Measurements from ENCODE around the gene ERC1.

ERC1 gene

GRCh38 chr12:1422604-1423315, 431.7 kb downstream of the ERC1 start:
- DNase-seq: no peak

- no peak for DNase-seq
Measured at GRCh38 chr12:1424674-1425395, 433.8 kb downstream of the ERC1 start.

- DNase-seq: no peak
Measured at GRCh38 chr12:1425396-1425729, 434.3 kb downstream of the ERC1 start.

GRCh38 chr12:1428671-1429070, 437.6 kb downstream of the ERC1 start:
- DNase-seq: no peak

GRCh38 chr12:1429980-1430379, 439.0 kb downstream of the ERC1 start:
- DNase-seq: no peak

- DNase-seq: no peak
Measured at GRCh38 chr12:1434296-1434955, 443.4 kb downstream of the ERC1 start.

- no peak for DNase-seq
Measured at GRCh38 chr12:1435044-1435443, 444.0 kb downstream of the ERC1 start.

- peak; percentile 19 for DNase-seq
Measured at GRCh38 chr12:1435456-1435855, 444.4 kb downstream of the ERC1 start.

- no peak for DNase-seq
Measured at GRCh38 chr12:1436015-1436414, 445.0 kb downstream of the ERC1 start.

GRCh38 chr12:1436981-1437380, 446.0 kb downstream of the ERC1 start:
- DNase-seq: no peak

- no peak for DNase-seq
Measured at GRCh38 chr12:1439201-1439600, 448.2 kb downstream of the ERC1 start.

- no peak for DNase-seq
Measured at GRCh38 chr12:1439687-1440086, 448.7 kb downstream of the ERC1 start.

- no peak for DNase-seq
Measured at GRCh38 chr12:1443421-1444141, 452.6 kb downstream of the ERC1 start.

GRCh38 chr12:1444142-1444516, 453.1 kb downstream of the ERC1 start:
- no peak for DNase-seq

- DNase-seq: no peak
Measured at GRCh38 chr12:1445807-1446206, 454.8 kb downstream of the ERC1 start.

GRCh38 chr12:1448336-1448735, 457.3 kb downstream of the ERC1 start:
- DNase-seq: no peak

- DNase-seq: no peak
Measured at GRCh38 chr12:1453810-1454209, 462.8 kb downstream of the ERC1 start.

GRCh38 chr12:1456885-1457284, 465.9 kb downstream of the ERC1 start:
- no peak for DNase-seq

GRCh38 chr12:1457901-1458300, 466.9 kb downstream of the ERC1 start:
- no peak for DNase-seq

GRCh38 chr12:1459339-1459738, 468.3 kb downstream of the ERC1 start:
- DNase-seq: no peak

- no peak for DNase-seq
Measured at GRCh38 chr12:1463073-1463905, 472.3 kb downstream of the ERC1 start.

GRCh38 chr12:1464925-1465324, 473.9 kb downstream of the ERC1 start:
- DNase-seq: peak; percentile 36

GRCh38 chr12:1465990-1466389, 475.0 kb downstream of the ERC1 start:
- no peak for DNase-seq
